Gastroesophageal sphincter (tissue), 3 donors: ENCODE data around the gene JSRP1.

Experiments
- POLR2AphosphoS5 ChIP-seq: sonication (generic); formaldehyde crosslinking; IDR thresholded peaks from one replicate; pipeline ENCODE4 v1.6.1; 2017; ENCODE audit warnings: antibody characterized with exemption
- TF ChIP-seq, protein P1 (sequence below), 4 experiments: fragments of 200-600 bp in 2 of 4; fragments of 450-650 bp in 2 of 4; sonication (generic) in 1 of 4; IDR thresholded peaks; one replicate each; pipeline ENCODE4 v1.5.1; 2017 to 2019; ENCODE audit warnings: antibody characterized with exemption in 4 of 4, mild to moderate bottlenecking in 2 of 4, moderate library complexity in 2 of 4

DNA sequence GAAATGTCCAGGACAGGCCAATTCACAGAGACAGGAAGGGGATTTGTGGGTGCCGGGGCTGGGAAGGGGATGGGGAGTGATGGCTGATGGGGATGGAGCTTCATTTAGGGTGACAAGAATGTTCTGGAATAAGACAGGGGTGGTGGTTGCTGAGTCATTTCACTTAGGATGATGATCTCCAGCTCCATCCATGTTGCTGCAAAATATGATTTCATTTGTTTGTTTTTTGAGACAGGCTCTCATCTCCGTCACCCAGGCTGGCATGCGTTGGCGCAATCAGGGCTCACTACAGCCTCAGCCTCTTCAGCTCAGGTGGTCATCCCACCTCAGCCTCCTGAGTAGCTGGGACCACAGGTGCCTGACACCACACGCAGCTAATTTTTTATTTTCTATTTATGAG lies 3.1 kb upstream of the JSRP1 start:
- TF ChIP-seq, protein P1, sequence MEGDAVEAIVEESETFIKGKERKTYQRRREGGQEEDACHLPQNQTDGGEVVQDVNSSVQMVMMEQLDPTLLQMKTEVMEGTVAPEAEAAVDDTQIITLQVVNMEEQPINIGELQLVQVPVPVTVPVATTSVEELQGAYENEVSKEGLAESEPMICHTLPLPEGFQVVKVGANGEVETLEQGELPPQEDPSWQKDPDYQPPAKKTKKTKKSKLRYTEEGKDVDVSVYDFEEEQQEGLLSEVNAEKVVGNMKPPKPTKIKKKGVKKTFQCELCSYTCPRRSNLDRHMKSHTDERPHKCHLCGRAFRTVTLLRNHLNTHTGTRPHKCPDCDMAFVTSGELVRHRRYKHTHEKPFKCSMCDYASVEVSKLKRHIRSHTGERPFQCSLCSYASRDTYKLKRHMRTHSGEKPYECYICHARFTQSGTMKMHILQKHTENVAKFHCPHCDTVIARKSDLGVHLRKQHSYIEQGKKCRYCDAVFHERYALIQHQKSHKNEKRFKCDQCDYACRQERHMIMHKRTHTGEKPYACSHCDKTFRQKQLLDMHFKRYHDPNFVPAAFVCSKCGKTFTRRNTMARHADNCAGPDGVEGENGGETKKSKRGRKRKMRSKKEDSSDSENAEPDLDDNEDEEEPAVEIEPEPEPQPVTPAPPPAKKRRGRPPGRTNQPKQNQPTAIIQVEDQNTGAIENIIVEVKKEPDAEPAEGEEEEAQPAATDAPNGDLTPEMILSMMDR (IDR thresholded peaks at IDR 0.05) = no peak
- TF ChIP-seq POLR2AphosphoS5 = no peak
